NCI-H748 treated with DMSO at 0.1 percent for 48 hours (cell line): Measurements from ENCODE around the gene PDCD1.
"Not testable (repeated sequence)": the region's sequence is repeated elsewhere in the genome, so short reads cannot be mapped to it uniquely, and the experiment has no call there.

ENCODE experiments used
- DNase-seq: peaks from one replicate; lab custom pipeline; 2025; lab: John Stamatoyannopoulos, UW

Gene PDCD1

GRCh38 chr2:241858206-241859016 lies at the start of gene PDCD1:
Gene PDCD1, minus strand, starts transcription at chr2:241858894. Its CDS starts 56 bp downstream, at chr2:241858838.
- DNase-seq: no peak

GRCh38 chr2:241907831-241908230 lies 49.1 kb upstream of the PDCD1 start:
- DNase-seq: not testable (repeated sequence)

- peak; percentile 46 for DNase-seq
These were observed 48.3 kb upstream of the PDCD1 start for GRCh38 chr2:241906826-241907570.

GRCh38 chr2:241906378-241906770 lies 47.7 kb upstream of the PDCD1 start:
- DNase-seq: not testable (repeated sequence)

- DNase-seq: no peak
These were observed 47.2 kb upstream of the PDCD1 start for GRCh38 chr2:241905716-241906377.

GRCh38 chr2:241904791-241905710 lies 46.4 kb upstream of the PDCD1 start:
- DNase-seq: no peak

GRCh38 chr2:241904011-241904718 lies 45.5 kb upstream of the PDCD1 start:
- no peak for DNase-seq

GRCh38 chr2:241903121-241904010 lies 44.7 kb upstream of the PDCD1 start:
- DNase-seq: no peak

GRCh38 chr2:241902357-241902991 lies 43.8 kb upstream of the PDCD1 start:
- DNase-seq: no peak

- no peak for DNase-seq
These were observed 43.0 kb upstream of the PDCD1 start for GRCh38 chr2:241901500-241902351.

GRCh38 chr2:241901018-241901380 lies 42.3 kb upstream of the PDCD1 start:
- no peak for DNase-seq

- no peak for DNase-seq
These were observed 41.7 kb upstream of the PDCD1 start for GRCh38 chr2:241900251-241901017.

- DNase-seq: no peak
These were observed 40.0 kb upstream of the PDCD1 start for GRCh38 chr2:241898463-241899270.

- no peak for DNase-seq
These were observed 38.7 kb upstream of the PDCD1 start for GRCh38 chr2:241897231-241897916.

- DNase-seq: no peak
These were observed 38.1 kb upstream of the PDCD1 start for GRCh38 chr2:241896746-241897201.
